ENCODE results near the gene IGFBP2.

IGFBP2 gene

DNA sequence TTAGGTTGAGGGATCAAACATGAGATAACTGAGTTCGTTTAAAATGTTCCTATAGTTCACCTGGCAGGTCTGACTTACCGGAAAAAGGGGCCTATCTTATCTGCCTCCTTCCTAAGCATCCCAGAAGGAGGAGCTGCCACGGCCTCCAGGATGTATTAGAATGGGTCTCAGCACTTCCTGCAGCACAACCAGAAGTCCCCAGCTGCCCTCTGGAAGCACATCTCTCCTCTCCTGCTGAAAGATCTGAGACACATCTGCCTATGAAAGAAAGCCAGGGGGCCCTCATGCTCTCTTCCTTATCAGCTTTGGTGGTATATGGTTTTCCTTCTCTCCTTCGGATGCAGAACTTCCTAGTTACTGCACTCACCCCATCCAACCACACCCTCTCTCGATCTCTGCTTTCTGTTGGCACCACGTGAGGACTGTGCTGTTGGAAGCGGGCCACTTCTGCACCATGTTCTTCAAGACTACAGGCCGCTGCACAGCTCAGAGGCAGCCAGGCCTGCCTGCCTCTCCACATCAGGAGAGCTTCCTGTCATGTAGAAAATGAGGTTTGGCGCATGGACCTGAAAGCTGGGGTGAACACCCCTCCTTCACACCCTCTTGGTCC is 55.6 kb downstream of the IGFBP2 start:
- FAIRE-seq, result no peak

- FAIRE-seq, result no peak
Measured at GRCh38 chr2:216689397-216689796, 56.2 kb downstream of the IGFBP2 start.

DNA sequence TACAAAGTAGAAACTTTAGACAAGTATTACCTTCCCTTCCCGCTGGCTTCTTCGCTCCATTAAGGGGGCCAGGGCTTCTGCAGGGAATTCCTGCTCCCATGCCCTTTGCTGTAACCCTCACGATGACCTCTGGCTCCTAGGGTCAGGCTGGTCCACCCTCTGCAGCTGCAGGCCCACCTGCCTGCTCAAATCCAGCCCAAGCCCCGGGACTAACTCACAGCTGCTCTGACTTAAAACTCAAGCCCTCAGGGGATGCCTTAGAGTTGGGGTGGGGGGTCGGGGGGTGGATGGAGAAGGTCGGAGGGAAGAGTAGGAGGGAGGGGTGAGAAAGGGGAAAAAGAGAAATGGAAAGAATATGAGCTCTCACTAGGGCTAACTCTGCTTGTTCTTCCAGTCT is 57.2 kb downstream of the IGFBP2 start:
- no peak for FAIRE-seq

DNA sequence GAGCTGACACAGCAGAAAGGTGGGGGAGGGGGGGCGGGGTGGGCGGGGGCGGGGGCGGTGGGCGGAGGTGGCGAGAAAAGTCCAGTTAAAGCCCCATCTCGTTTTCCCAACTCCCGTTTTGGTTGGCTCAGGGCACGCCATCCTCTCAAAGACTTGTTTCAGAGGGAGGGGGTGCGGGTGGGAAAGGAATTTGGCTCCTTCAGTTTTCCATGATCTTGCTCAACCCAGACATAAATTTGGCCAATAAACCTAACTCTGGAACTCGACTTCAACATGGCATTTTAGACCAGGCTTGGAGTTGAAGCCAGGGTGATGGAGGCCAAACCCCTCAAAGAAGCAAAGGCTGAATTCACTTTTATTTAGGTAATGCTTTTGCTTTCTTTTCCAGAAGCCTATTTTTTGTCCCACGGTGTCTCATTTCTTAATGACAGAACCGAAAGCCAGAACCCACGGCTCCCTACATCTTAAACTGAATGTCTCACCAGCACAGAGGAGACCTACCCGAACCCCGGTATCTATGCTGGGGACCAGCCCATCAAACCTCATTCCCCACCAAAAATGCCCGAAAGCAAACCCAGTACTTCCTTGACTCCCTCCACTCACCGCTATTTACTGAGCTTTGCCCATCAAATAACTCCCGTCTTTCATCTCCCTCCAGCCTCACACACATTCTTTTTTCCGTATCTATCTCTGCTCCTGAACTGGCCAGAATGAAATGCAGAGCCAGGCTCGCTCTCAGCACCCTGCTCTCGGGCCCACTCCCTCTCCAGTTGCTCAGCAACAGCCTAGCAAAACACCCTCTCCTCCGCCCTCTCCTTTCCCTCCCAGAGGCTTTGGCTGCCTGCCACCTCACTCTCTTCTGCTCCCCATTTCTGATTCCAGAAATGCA is 57.9 kb downstream of the IGFBP2 start:
- no peak for FAIRE-seq

GRCh38 chr2:216692636-216693413 is 59.6 kb downstream of the IGFBP2 start:
- no peak for FAIRE-seq

DNA sequence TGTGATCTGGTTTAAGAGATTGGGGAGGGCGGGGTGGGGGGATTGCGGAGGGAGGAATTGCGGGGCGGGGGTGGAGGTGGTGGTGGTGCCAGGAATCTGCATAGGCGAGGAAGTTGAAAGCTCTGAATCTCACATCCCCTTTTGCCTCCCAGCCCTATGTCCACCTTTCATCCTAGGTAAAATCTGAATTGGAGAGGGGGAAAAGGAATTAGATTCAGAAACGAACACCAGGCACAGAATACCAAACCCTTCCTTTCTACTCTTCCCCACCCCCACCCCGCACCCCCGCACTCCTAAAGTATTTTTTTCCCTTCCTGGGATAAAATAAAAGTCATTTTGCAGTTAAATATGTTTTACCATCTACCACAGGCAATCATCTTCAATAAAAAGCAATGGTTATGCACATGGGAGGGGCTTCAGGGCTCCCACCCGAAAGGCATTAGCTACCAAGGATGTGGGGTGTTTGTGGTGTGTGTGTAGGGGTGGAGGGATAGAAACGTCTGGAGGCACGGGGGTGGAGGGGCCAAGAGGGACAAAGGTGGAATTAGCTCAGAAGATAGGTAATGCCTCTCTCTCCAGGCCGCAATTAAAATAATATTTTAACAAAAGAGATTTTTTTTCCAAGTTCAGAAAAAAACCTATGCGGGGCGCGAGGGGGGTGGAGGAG is 60.3 kb downstream of the IGFBP2 start:
- FAIRE-seq, result no peak

- no peak for FAIRE-seq
Measured at GRCh38 chr2:216694082-216694825, 61.0 kb downstream of the IGFBP2 start.

- no peak for FAIRE-seq
Measured at GRCh38 chr2:216694826-216695217, 61.6 kb downstream of the IGFBP2 start.

DNA sequence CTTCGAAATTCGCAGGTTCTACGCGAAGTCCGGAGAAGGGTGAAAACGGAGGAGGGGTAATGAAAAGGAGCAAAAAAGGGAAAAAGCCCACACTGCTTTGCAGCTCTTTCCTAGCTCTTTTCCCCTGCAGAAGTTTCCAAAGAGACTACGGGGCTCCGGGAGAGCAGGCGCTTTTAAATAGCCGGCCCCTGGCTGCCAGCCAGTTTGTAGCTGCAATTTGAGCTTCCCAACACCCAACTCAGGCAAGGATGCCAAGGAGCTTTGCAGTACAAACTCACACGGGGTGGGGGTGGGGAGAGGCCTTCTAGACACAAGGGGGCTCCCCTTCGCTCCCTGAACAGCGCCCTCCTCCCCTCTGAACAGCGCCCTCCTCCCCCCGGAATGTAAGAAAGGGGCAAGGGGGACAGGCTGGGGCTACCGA is 62.2 kb downstream of the IGFBP2 start, which contains the start of gene IGFBP5:
Gene IGFBP5 (minus strand): TSS at position 149 of the 421 bp plus-strand sequence. CDS start 774 bp downstream, outside the sequence.
- no peak for FAIRE-seq

- no peak for FAIRE-seq
Measured at GRCh38 chr2:216696321-216696720, 63.1 kb downstream of the IGFBP2 start.

- no peak for FAIRE-seq
Measured at GRCh38 chr2:216696751-216697560, 63.7 kb downstream of the IGFBP2 start.

- FAIRE-seq, result no peak
Measured at GRCh38 chr2:216698293-216698692, 65.1 kb downstream of the IGFBP2 start.

DNA sequence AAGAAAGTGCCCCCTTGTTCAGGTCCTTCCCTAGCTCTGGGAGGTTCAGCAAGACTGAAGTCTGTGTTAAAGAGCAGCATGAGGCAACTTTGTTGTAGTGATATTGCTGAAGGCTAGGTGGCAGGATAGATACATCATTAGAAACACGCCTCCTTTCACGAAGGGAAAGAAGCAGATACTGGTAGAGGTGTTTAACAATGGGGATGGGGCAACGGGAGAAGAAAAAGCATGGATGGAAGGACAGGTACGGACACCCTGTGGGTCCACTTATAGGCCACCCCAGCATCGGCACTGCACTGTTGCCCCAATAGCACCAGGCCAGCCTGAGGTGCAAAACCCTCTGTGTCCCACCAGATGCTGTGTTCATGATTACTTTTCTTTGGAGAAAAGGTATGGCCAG is 65.7 kb downstream of the IGFBP2 start:
- FAIRE-seq, result no peak

DNA sequence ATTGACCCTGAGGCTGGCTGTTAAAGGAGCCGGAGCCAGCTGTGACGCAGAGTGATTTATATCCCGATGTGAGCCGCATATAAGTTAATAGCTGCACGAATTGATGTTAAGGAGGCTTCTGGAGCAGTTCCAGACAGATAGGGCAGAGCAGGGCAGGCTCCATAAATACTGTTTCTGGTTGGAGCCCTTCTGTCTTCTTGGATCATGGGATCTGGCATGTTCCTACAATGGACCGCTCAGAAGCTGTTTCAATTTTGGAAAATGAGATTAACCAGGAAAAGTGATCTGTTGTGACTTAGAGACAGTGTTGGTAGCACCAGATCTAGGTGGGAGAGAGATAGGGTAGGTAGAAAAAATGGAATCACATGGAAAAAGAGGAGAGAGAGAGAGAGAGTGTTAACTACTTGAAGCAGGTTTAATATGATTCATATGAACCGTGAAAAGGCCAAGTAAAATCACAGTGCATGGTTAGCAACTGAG is 66.9 kb downstream of the IGFBP2 start:
- FAIRE-seq, result no peak

DNA sequence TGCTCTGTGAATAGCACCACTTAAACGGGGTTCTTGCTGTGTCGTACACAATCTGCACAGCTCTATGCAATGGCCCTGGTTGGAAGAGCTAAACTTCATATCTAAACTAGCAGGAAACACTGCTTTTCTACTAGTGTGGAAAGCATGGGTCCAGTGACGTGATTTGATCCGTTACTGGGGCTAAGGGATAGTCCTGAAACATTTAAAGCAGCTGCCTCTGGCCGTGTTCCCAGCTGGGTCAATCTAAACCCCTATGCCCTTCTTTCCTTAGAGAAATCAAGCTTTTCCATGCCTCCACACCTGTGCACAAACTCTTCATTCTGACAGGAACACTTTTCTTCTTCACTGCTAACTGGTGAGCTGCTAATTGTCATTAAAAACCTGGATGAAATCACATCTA is 67.6 kb downstream of the IGFBP2 start:
- no peak for FAIRE-seq

DNA sequence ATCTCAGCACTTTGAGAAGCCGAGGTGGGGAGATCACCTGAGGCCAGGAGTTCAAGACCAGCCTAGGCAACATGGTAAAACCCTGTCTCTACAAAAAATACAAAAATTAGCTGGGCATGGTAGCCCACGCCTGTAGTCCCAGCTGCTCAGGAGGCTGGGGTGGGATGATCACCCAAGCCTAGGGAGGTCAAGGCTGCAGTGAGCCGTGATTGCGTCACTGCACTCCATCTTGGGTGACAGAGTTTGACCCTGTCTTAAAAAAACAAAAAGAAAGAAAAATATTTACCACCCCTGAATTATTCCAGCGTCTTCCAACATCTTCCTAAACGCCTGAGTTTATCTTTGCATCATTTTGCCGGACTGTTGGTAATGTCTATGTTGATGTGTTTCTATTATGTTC is 68.3 kb downstream of the IGFBP2 start:
- FAIRE-seq, result no peak

DNA sequence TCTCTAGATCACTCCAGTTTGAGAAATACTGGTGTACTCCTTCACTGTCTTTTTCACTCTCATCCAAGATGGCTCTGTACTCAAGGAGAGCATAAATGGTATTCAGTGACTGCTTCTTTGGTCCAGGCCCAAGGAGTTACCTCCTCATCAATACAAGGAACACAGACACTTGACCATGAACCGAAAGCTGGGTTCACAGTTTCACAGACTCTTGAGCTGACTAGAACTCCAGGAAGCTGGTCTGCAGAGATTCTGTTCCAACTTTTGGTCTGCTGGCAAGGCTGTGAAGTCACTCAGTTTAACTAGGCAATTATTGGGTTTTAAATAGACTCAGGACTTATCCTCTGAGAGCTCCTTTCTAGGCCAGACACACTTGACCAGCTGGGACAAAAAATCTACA is 69.5 kb downstream of the IGFBP2 start:
- no peak for FAIRE-seq

- FAIRE-seq, result no peak
Measured at GRCh38 chr2:216710551-216711301, 77.5 kb downstream of the IGFBP2 start.

DNA sequence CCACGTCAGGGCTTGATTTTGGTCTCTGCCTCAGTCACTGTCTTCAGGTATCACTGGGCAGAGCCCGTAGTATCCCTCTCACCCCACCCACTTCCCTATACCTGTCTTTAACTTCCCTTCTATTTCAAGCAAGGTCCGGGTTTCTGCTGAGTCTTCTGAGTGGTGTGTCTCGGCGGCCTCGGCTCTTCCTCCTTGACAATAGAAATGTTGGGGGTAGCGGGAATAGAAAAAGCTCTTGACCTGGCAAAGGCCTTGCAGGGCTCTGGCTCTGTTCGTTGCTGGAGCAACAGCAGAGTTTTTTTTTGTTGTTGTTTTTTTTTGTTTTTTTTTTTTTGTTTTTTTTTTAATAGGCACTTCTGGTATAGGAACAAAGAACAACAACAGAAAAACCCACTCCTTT is 78.1 kb downstream of the IGFBP2 start:
- FAIRE-seq, result no peak

GRCh38 chr2:216713691-216714336 is 80.6 kb downstream of the IGFBP2 start:
- FAIRE-seq, result no peak
